ENCODE results near the gene APCDD1.

DNA sequence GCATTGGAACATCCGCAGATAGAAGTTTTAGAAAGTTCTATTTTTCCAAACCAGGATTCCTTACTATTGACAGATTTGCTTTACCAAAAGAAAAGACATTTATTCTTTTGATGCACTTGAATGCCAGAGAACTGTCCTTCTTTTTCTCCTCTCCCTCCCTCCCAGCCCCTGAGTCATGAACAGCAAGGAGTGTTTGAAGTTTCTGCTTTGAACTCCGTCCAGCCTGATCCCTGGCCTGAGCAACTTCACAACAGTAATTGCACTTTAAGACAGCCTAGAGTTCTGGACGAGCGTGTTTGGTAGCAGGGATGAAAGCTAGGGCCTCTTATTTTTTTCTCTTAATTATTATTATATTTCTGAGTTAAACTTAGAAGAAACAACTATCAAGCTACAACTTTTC is 33.6 kb downstream of the APCDD1 start:
- no peak for TF ChIP-seq BACH1 (IDR thresholded peaks at IDR 0.05; ENCODE audit: low read length)
- TF ChIP-seq, protein P1, sequence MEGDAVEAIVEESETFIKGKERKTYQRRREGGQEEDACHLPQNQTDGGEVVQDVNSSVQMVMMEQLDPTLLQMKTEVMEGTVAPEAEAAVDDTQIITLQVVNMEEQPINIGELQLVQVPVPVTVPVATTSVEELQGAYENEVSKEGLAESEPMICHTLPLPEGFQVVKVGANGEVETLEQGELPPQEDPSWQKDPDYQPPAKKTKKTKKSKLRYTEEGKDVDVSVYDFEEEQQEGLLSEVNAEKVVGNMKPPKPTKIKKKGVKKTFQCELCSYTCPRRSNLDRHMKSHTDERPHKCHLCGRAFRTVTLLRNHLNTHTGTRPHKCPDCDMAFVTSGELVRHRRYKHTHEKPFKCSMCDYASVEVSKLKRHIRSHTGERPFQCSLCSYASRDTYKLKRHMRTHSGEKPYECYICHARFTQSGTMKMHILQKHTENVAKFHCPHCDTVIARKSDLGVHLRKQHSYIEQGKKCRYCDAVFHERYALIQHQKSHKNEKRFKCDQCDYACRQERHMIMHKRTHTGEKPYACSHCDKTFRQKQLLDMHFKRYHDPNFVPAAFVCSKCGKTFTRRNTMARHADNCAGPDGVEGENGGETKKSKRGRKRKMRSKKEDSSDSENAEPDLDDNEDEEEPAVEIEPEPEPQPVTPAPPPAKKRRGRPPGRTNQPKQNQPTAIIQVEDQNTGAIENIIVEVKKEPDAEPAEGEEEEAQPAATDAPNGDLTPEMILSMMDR (IDR thresholded peaks at IDR 0.05; ENCODE audit: control extremely low read depth in 1 of 3, insufficient read depth in 1 of 3, low read depth in 1 of 3, low read length in 3 of 3), result no peak

All from H1 (cell line).